ENCODE measurements around the gene STX18.

The STX18 gene

GRCh38 chr4:4436244-4436823, 105.5 kb downstream of the STX18 start:
- no peak overlapping the region for H3K4me3 ChIP-seq (ENCODE audit: low read depth, low read length)
- no peak for TF ChIP-seq CTCF (IDR thresholded peaks at IDR 0.05; ENCODE audit: low read depth, low read length, missing control alignments)
- DNase-seq (ENCODE audit: low read depth): no peak

GRCh38 chr4:4433941-4434340, 107.9 kb downstream of the STX18 start:
- DNase-seq (ENCODE audit: low read depth): no peak
- no peak overlapping the region for H3K4me3 ChIP-seq (ENCODE audit: low read depth, low read length)
- TF ChIP-seq CTCF (IDR thresholded peaks at IDR 0.05; ENCODE audit: low read depth, low read length, missing control alignments): no peak

GRCh38 chr4:4432341-4433125, 109.3 kb downstream of the STX18 start:
- TF ChIP-seq CTCF (IDR thresholded peaks at IDR 0.05; ENCODE audit: low read depth, low read length, missing control alignments): no peak
- no peak for DNase-seq (ENCODE audit: low read depth)
- no peak overlapping the region for H3K4me3 ChIP-seq (ENCODE audit: low read depth, low read length)

GRCh38 chr4:4430492-4431195, 111.2 kb downstream of the STX18 start:
- H3K4me3 ChIP-seq (ENCODE audit: low read depth, low read length): no peak overlapping the region
- peak; percentile 86 for TF ChIP-seq CTCF (IDR thresholded peaks at IDR 0.05; ENCODE audit: low read depth, low read length, missing control alignments)
- peak; percentile 30 for DNase-seq (ENCODE audit: low read depth)

GRCh38 chr4:4428966-4429875, 112.6 kb downstream of the STX18 start:
- no peak for DNase-seq (ENCODE audit: low read depth)
- H3K4me3 ChIP-seq (ENCODE audit: low read depth, low read length): no peak overlapping the region
- no peak for TF ChIP-seq CTCF (IDR thresholded peaks at IDR 0.05; ENCODE audit: low read depth, low read length, missing control alignments)

GRCh38 chr4:4427886-4428285, 114.0 kb downstream of the STX18 start:
- DNase-seq (ENCODE audit: low read depth): no peak
- H3K4me3 ChIP-seq (ENCODE audit: low read depth, low read length): no peak overlapping the region
- TF ChIP-seq CTCF (IDR thresholded peaks at IDR 0.05; ENCODE audit: low read depth, low read length, missing control alignments): no peak
